K562 (cell line): ENCODE measurements around the gene CNTRL. TPM values are rescaled to one million over a fixed set of nuclear protein-coding genes. Genes with fewer than 3 reads are reported as not detected.
A peak's percentile ranks its signal among the peaks of the same experiment; 100 is the strongest.

ENCODE experiments used
- ARNT ChIP-seq, 2 experiments: fragments of 450-650 bp; IDR thresholded peaks; 2 replicates each; pipeline ENCODE4 v1.6.1; 2016; ENCODE audit warnings: mild to moderate bottlenecking in 1 of 2
- ATF2 ChIP-seq: sonication (generic); formaldehyde crosslinking; IDR thresholded peaks from 2 replicates; pipeline ENCODE4 v1.8.1; 2022; ENCODE audit warnings: missing genetic modification reagents
- ATF3 ChIP-seq, 2 experiments: fragments of 450-650 bp in 1 of 2; sonication (generic) in 1 of 2; formaldehyde crosslinking in 1 of 2; IDR thresholded peaks in 1 of 2; conservative IDR thresholded peaks in 1 of 2; 2 replicates each; pipeline versions ENCODE4 v1.6.1 to v1.8.1; 2016 to 2023; ENCODE audit warnings: mild to moderate bottlenecking in 2 of 2, moderate library complexity in 2 of 2, inconsistent platforms in 1 of 2, missing genetic modification reagents in 1 of 2
- ETV5 ChIP-seq: sonication (generic); formaldehyde crosslinking; IDR thresholded peaks from 2 replicates; pipeline ENCODE4 v1.4.0; 2020; ENCODE audit warnings: low read depth, mild to moderate bottlenecking, missing genetic modification reagents
- FOS ChIP-seq: IDR thresholded peaks from 3 replicates; pipeline ENCODE4 v1.6.1; 2011; ENCODE audit not compliant: insufficient read length; ENCODE audit errors: extremely low read depth
- IRF9 ChIP-seq: fragments of 450-650 bp; IDR thresholded peaks from 2 replicates; pipeline ENCODE4 v1.6.1; 2016; ENCODE audit warnings: missing biosample characterization, missing genetic modification characterization
- NRF1 ChIP-seq, 2 experiments: fragments of 450-650 bp; IDR thresholded peaks in 1 of 2; conservative IDR thresholded peaks in 1 of 2; 2 replicates each; pipeline ENCODE4 v1.6.1; 2014; ENCODE audit warnings: mild to moderate bottlenecking in 2 of 2
- SMARCA4 ChIP-seq: fragments of 450-650 bp; IDR thresholded peaks from 2 replicates; pipeline ENCODE4 v1.6.1; 2016
- SMARCE1 ChIP-seq: fragments of 450-650 bp; IDR thresholded peaks from 2 replicates; pipeline ENCODE4 v1.7.1; 2016; ENCODE audit warnings: mild to moderate bottlenecking
- SPI1 ChIP-seq: IDR thresholded peaks from 2 replicates; pipeline ENCODE4 v1.6.1; 2011; ENCODE audit warnings: low read depth, low read length, control low read depth, borderline replicate concordance
- SRSF1 ChIP-seq: fragments of 200-400 bp; formaldehyde crosslinking; IDR thresholded peaks from 2 replicates; pipeline ENCODE4 v1.6.1; 2017; ENCODE audit warnings: mild to moderate bottlenecking, low read depth, low read length, moderate library complexity
- SRSF7 ChIP-seq: fragments of 200-400 bp; formaldehyde crosslinking; optimal IDR thresholded peaks from 2 replicates; pipeline ENCODE3; 2017; ENCODE audit warnings: mild to moderate bottlenecking, low read depth, low read length
- STAT5A ChIP-seq: IDR thresholded peaks from 2 replicates; pipeline ENCODE4 v1.6.1; 2012; ENCODE audit warnings: low read length, inconsistent platforms, borderline replicate concordance
- TFAM ChIP-seq: fragments of 250-450 bp; sonication (Bioruptor Pico); conservative IDR thresholded peaks from 2 replicates; pipeline ENCODE4 v1.5.0; 2021; ENCODE audit warnings: mild to moderate bottlenecking, moderate library complexity
- ZFX ChIP-seq: sonication (generic); formaldehyde crosslinking; IDR thresholded peaks from 2 replicates; pipeline ENCODE4 v1.8.0; 2022; ENCODE audit warnings: mild to moderate bottlenecking, missing genetic modification reagents, moderate library complexity
- polyA plus RNA-seq, 8 experiments: library from polyadenylated mRNA; depleted of rRNA in 4 of 8; stranded (reverse) in 5 of 8; unstranded in 3 of 8; fragments of >200 nt; fragmentation: Nextera tagmentation in 2 of 8; fragmentation: Illumina TruSeq in 1 of 8; extraction: Ambion mirVana in 2 of 8; extraction: Trizol in 1 of 8; gene quantifications; 2 replicates each; pipeline versions ENCODE4 v1.2.1 to v1.2.3, GENCODE V29; 2011 to 2014; ENCODE audit warnings: inconsistent platforms in 1 of 8, missing spikeins in 1 of 8
- total RNA-seq, 7 experiments: library from RNA; depleted of rRNA in 6 of 7; stranded (reverse); fragments of >200 nt in 6 of 7; fragmentation: Illumina TruSeq in 2 of 7; extraction: Trizol in 2 of 7; gene quantifications; 2 replicates each; pipeline versions ENCODE4 v1.2.1 to v1.2.3, GENCODE V29; 2011 to 2021; ENCODE audit warnings: low replicate concordance in 1 of 7
- TF ChIP-seq, protein P1 (sequence below): fragments of 250-450 bp; sonication (Bioruptor Pico); IDR thresholded peaks from 2 replicates; pipeline ENCODE4 v1.8.0; 2021; ENCODE audit warnings: borderline replicate concordance, mild to moderate bottlenecking, moderate library complexity; ENCODE audit not compliant: poor library complexity, severe bottlenecking
- TF ChIP-seq, protein P2 (sequence below): fragments of 150-350 bp; IDR thresholded peaks from 2 replicates; pipeline ENCODE4 v1.6.1; 2014; ENCODE audit warnings: low read depth, mild to moderate bottlenecking, low read length, borderline replicate concordance
- TF ChIP-seq, protein P3 (sequence below): fragments of 250-450 bp; sonication (Bioruptor Pico); IDR thresholded peaks from 2 replicates; pipeline ENCODE4 v1.4.0; 2020; ENCODE audit warnings: mild to moderate bottlenecking

Gene CNTRL
- total and polyA plus RNA-seq, 9 of the 15 experiments (the other 6 are each of a cell fraction or from before 2014, with no cell fraction given) = 9.2 to 28.9 (median 20.5) TPM

DNA sequence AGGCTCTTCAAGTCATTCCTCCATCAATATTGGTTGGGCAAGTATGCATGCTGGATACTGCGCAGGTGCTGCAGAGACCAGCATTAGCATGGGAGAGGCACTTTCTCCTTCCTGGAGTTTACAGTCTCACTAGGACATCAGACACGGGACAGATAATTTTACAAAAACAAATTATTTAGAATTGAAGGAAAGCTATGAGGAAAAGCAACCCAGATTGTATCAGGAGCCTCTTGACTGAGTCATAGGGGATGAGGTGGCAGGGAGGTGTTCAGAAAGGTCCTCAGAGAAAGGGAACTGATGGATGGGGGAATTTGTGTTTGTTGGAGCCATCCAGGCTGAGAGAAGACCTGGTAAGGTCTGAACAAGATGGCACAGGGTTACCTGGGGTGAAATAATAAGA is 151.4 kb downstream of the CNTRL start (continued):
- TF ChIP-seq, protein P1, sequence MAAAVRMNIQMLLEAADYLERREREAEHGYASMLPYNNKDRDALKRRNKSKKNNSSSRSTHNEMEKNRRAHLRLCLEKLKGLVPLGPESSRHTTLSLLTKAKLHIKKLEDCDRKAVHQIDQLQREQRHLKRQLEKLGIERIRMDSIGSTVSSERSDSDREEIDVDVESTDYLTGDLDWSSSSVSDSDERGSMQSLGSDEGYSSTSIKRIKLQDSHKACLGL (CRISPR knock-in tag) = no peak
- TF ChIP-seq, protein P2, sequence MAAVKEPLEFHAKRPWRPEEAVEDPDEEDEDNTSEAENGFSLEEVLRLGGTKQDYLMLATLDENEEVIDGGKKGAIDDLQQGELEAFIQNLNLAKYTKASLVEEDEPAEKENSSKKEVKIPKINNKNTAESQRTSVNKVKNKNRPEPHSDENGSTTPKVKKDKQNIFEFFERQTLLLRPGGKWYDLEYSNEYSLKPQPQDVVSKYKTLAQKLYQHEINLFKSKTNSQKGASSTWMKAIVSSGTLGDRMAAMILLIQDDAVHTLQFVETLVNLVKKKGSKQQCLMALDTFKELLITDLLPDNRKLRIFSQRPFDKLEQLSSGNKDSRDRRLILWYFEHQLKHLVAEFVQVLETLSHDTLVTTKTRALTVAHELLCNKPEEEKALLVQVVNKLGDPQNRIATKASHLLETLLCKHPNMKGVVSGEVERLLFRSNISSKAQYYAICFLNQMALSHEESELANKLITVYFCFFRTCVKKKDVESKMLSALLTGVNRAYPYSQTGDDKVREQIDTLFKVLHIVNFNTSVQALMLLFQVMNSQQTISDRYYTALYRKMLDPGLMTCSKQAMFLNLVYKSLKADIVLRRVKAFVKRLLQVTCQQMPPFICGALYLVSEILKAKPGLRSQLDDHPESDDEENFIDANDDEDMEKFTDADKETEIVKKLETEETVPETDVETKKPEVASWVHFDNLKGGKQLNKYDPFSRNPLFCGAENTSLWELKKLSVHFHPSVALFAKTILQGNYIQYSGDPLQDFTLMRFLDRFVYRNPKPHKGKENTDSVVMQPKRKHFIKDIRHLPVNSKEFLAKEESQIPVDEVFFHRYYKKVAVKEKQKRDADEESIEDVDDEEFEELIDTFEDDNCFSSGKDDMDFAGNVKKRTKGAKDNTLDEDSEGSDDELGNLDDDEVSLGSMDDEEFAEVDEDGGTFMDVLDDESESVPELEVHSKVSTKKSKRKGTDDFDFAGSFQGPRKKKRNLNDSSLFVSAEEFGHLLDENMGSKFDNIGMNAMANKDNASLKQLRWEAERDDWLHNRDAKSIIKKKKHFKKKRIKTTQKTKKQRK = no peak
- TF ChIP-seq SMARCE1 (peak; percentile 50; the same call in 1 of the 2 replicates), STAT5A (no peak), SPI1 (0 out of 2 replicates have a peak, but pooled peaks have one; percentile 23), SMARCA4 (peak; percentile 43; the same call in 1 of the 2 replicates), ATF3 (IDR thresholded peaks at IDR 0.05) (peak; percentile 82), ATF3 (CRISPR knock-in tag; conservative IDR thresholded peaks at IDR 0.05) (no peak), IRF9 (tag) (no peak), ETV5 (CRISPR knock-in tag) (no peak), SRSF1 (no peak), FOS (peak; percentile 35), SRSF7 (no peak), ARNT (IDR thresholded peaks at IDR 0.05) (no peak), NRF1 (conservative IDR thresholded peaks at IDR 0.05 in 1 of 2, IDR thresholded peaks at IDR 0.05 in 1 of 2) (peak; percentile 32 to 54; a peak in 3 of 4 replicates), ATF2 (CRISPR knock-in tag) (no peak), ZFX (CRISPR knock-in tag) (no peak), TFAM (no peak)
- TF ChIP-seq, protein P3, sequence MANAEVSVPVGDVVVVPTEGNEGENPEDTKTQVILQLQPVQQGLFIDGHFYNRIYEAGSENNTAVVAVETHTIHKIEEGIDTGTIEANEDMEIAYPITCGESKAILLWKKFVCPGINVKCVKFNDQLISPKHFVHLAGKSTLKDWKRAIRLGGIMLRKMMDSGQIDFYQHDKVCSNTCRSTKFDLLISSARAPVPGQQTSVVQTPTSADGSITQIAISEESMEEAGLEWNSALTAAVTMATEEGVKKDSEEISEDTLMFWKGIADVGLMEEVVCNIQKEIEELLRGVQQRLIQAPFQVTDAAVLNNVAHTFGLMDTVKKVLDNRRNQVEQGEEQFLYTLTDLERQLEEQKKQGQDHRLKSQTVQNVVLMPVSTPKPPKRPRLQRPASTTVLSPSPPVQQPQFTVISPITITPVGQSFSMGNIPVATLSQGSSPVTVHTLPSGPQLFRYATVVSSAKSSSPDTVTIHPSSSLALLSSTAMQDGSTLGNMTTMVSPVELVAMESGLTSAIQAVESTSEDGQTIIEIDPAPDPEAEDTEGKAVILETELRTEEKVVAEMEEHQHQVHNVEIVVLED (CRISPR knock-in tag) = no peak
